ENCODE measurements around the gene MAPK8IP2.

GRCh38 chr22:50628543-50629134 lies 28.0 kb downstream of the MAPK8IP2 start:
- TF ChIP-seq CTCF (conservative IDR thresholded peaks at IDR 0.05 in 1 of 2, IDR thresholded peaks at IDR 0.05 in 1 of 2; ENCODE audit: extremely low read depth in 1 of 2, insufficient read depth in 1 of 2, low read depth in 1 of 2, low read length in 2 of 2) (no peak), EZH2 (IDR thresholded peaks at IDR 0.05; ENCODE audit: borderline replicate concordance, low read length) (no peak)

Data from mammary epithelial cell (primary cell).